Measurements from ENCODE around the gene GNA12.
A peak's percentile ranks its signal among the peaks of the same experiment; 100 is the strongest.

GNA12 gene

DNA sequence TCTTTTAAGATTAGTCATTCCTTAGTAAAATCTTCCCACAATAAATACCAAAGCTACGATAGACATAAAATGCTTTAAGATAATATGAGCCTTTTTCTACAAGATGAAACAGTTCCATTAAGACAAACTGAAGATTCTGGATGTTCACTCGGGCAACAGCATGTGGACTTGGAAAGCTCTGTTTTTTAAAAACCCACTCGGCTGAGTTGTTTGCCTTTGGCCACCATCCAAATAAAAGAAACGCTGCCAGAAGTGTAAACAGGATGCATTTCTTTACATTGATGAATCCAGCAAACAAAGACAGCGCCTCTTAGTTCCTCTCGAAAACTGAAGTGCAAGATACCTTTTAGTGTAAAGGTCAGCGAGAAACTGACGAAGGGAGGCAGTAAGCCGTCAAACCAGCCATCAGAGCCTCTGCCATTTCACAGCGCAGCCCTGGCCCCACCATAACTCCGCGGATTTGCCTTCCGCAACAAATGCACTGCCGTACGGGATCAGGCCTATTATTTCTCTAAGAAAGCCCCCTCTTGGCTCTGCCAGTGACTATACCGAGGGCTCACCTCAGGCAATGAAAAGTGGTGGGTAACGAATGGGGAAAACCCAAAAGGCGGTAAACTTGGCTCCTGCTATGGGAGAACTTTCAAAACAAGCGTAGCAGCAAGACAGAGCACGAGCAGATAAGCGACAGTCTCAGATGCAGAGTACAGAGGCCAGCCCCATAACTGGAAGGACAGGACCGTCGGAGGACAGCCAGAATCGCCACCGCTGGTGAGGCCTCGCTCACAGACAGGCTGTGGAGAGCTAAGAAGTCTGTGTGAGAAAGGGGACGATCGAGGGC lies 41.4 kb downstream of the GNA12 start:
- DNase-seq (ENCODE audit: low read depth in 2 of 2), result no peak

- DNase-seq (ENCODE audit: low read depth in 2 of 2), result no peak
These were observed 42.0 kb downstream of the GNA12 start for GRCh38 chr7:2802101-2802500.

- DNase-seq (ENCODE audit: low read depth in 2 of 2), result no peak
These were observed 43.0 kb downstream of the GNA12 start for GRCh38 chr7:2800931-2801688.

DNA sequence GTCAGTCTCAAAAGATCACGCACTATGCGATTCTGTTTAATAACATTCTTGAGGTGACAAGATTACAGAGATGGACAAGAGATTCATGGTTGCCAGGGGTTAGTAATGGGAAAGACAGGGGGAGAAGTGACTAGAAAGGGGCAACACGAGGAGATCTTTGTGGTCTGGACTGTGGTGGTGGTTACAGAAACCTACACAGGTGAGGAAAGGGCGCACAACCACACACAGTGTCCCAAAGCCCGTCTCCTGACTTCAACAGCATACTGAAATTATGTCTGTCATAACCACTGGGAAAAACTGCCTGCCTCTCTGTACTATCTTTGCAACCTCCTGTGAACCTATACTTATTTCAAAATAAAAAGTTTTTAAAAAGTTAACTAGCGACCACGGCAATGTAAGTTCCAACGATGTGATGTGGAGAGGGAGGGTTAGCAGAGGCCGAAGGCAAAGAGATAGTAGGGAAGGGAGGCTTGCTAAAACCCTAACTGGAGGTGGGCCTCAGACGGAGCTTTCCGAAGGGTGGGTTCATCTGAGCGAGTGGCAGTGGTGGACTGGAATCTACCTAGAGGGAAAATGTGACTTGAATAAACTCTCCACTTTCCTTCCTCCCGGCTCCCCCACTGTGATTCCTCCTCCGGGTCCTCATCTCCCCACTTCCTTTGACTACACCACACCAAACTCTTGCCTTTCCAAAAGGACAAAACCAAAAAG lies 43.7 kb downstream of the GNA12 start:
- DNase-seq (ENCODE audit: low read depth in 2 of 2), result no peak

- DNase-seq (ENCODE audit: low read depth in 2 of 2), result no peak
These were observed 44.9 kb downstream of the GNA12 start for GRCh38 chr7:2799253-2799652.

DNA sequence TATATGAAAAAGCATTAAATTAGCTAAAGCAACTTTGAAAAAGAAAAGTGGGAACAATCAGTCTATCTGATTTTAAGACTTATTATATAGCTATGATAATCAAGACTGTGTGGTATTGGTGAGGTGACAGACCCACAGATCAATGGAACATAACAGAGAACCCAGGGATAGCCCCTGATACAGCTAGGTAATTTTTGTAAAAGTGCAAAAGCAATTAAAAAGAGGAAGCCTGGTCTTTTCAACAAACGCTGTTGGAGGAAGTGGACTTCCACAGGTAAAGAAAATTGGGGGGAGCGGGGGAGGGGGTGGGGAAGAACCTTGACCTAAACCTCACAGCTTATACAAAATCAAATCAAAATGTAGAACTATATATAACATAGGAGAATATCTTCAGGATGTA lies 45.4 kb downstream of the GNA12 start:
- no peak for DNase-seq (ENCODE audit: low read depth in 2 of 2)

DNA sequence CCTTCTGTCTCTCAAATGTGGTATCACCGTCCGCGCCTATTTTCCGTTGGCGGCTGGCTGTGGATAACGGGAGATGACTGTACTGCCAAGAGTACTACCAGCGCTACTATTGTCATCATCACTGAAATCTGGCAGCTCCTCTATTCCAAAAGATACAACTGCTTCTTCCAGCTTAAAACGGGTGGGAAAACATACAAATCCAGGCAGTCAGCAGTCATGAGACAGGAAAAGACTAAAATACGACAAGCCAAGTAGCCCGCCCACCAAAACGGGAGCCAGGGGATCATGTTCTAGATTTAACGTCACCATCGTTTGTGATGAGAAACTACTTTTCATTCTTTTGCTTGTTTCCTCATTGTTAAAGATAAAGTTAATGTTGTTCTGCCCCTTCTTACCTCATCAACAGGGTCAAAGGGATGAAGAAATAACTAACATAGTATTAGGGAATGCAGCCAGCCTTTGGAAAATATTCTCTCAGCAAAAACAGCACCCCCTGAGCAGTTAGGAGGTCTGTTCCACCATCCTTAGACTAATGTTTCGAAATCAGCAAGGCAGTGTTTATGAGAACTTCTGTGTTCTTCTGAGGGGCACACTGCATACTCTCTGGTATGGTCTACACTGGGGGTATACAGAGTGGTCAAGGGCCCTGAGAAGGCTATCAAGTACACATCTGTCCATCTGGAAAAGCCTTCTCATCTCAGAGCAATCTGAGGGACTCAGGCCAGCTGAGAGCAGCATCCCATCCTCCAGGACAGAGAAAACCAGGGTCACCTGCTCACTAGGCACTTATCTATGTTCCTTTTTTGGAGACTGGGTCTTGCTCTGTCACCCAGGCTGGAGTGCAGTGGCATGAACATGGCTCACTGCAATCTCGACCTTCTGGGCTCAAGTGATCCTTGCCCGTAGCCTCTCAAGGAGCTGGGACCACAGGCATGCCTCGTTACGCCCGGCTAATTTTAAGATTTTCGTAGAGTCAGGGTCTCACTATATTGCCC lies 47.5 kb downstream of the GNA12 start:
- DNase-seq (ENCODE audit: low read depth in 2 of 2), result no peak

DNA sequence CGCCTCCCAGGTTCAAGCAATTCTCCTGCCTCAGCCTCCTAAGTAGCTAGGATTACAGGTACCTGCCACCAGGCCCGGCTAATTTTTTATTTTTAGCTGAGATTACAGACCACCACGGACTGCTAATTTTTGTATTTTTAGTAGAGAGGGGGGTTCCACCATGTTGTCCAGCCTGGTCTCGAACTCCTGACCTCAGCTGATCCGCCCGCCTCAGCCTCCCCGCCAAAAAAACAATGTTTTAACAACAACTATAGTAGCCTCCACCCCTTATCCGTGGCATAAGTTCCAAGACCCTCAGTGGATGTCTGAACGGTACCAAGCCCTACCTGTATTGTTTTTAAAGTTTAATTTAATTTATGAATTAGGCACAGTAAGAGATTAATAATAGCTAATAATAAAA lies 48.2 kb downstream of the GNA12 start:
- DNase-seq (ENCODE audit: low read depth in 2 of 2), result no peak

DNA sequence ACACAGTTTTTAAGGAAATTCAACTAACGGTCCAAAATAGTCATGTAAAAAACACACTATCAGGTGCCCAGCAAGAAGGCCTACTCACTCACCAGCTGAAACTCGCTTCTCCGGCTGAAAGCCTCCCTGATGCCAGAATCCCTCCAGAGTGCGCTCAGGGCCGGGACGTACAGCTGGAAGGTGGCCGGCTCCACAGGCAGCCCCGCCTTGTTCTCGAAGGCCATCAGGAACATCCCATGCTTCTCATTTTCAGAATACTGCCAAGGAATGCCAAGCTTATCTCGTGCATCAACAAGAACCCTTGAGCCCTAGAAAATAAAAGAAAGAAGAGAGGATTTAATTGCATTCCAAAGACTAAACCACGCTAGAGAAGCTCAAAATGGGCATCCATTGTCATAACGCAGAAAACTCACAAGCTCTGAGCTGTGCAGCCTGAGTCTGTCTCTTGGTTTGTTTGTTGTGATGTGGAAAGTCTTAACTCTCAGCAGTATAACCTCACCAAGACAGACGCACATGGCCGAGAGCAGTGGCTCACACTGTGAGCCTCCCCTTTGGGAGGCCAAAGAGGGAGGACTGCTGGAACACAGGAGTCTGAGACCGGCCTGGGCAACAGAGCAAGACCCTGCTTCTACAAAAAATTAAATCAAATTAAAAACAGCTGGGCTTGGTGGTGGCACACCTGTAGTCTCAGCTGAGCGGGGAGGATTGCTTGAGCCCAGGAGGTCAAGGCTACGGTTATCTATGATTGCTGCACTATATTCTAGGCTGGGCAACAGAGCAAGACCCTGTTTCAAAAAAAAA lies 49.1 kb downstream of the GNA12 start:
- no peak for DNase-seq (ENCODE audit: low read depth in 2 of 2)

DNA sequence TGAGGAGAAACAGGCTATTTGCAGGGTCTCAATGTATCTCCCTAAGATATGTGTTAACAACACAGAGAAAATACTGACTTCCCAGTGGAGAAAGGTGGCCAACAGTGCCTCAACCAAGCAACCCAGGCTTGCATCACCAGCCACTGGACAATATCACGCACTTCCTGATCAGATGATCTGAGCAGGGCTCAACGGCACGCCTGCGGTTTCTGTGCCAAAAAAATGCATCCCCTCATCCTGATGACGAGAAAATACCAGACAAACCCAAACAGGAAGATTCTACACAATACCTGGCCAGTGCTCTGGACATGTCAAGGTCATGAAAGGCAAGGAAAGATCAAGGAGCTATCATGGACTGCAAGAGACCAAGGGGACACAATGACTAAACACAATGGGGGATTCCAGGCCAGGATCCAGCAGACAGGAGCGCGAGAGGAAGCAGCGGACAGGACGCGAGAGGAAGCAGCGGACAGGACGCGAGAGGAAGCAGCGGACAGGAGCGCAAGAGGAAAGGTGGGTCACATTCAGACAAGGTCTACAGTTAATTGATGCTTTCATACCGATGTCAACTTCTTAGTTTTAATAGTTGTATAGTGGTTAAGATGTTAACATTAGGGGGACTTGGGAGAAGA lies 51.1 kb downstream of the GNA12 start:
- no peak for DNase-seq (ENCODE audit: low read depth in 2 of 2)

- no peak for DNase-seq (ENCODE audit: low read depth in 2 of 2)
These were observed 51.9 kb downstream of the GNA12 start for GRCh38 chr7:2792235-2792634.

GRCh38 chr7:2791390-2791789 lies 52.7 kb downstream of the GNA12 start:
- DNase-seq (ENCODE audit: low read depth in 2 of 2), result no peak

DNA sequence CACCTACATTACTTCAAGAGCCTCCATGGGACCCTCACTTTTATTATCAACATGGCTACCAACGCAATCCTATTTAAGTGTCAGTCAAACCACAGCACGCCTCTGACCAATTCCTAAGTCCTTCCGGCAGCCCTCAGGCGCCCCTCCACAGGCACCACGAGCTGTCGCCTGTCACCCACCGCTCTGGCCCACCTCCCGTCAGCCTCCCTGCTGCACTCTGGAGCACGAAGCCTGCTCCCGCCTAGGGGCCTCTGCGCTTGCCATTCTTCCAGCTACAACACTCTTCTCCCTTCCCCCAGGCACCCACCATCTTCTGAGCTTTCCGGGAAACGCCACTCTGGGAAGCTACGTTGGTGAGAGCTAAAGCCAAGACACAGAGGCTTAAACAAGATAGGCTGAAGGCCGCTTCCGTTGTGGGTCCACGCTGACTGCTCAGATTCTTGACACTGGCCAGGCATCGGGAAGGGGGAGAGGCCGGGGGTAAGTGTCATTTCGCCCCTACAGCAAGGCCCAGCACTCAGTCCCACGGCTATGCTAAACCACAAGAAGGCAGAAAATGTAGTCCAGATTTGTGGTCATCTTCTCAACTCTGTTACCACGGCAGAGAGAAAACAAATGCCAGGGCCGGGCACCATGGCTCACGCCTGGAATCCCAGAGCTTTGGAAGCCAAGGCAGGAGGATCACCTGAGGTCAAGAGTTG lies 56.7 kb downstream of the GNA12 start:
- DNase-seq (ENCODE audit: low read depth in 2 of 2), result no peak

GRCh38 chr7:2786607-2787116 lies 57.4 kb downstream of the GNA12 start:
- no peak for DNase-seq (ENCODE audit: low read depth in 2 of 2)

DNA sequence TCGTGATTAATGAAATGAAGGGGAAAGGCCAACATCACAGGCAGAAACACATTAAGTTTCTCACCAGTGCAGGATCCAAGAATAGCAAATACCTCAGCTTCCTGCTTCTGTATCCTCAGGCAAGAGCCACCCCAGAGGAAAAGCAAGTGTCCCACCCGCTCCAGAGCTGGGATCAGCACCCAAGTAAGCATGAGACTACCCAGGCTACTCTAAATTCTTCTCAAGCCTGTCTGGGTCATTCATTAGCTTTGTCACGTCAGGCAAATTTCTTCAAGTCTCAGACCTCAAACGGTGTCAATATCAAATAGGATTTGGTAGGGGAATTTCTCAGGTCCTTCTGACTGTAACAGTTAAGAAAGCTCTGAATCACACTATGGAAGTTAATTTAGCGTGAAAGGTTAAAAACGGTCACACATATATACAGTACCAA lies 59.0 kb downstream of the GNA12 start:
- no peak for DNase-seq (ENCODE audit: low read depth in 2 of 2)

- peak in 1 of 2 donors; percentile 33 for DNase-seq (ENCODE audit: low read depth in 2 of 2)
These were observed 61.5 kb downstream of the GNA12 start for GRCh38 chr7:2782565-2782964.

GRCh38 chr7:2782121-2782520 lies 62.0 kb downstream of the GNA12 start:
- DNase-seq (ENCODE audit: low read depth in 2 of 2), result no peak

GRCh38 chr7:2781636-2782035 lies 62.5 kb downstream of the GNA12 start:
- no peak for DNase-seq (ENCODE audit: low read depth in 2 of 2)

DNA sequence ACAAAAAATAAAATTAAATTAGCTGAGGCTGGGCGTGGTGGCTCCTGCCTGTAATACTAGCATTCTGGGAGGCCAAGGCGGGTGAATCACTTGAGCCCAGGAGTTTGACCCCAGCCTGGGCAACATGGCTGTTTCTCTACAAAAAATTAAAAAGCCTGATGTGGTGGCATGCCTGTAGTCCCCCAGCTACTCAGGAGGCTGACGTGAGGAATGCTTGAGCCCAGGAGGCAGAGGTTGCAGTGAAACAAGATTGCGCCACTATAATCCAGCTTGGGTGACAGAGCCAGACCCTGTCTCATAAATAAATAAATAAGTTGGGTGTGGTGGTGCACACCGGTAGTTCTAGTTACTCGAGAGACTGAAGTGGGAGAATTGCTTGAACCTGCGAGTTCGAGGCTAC lies 65.1 kb downstream of the GNA12 start:
- DNase-seq (ENCODE audit: low read depth in 2 of 2), result no peak
